ENCODE measurements around the gene RDH8.
"Not testable (repeated sequence)": the region's sequence is repeated elsewhere in the genome, so short reads cannot be mapped to it uniquely, and the experiment has no call there.

The RDH8 gene

DNA sequence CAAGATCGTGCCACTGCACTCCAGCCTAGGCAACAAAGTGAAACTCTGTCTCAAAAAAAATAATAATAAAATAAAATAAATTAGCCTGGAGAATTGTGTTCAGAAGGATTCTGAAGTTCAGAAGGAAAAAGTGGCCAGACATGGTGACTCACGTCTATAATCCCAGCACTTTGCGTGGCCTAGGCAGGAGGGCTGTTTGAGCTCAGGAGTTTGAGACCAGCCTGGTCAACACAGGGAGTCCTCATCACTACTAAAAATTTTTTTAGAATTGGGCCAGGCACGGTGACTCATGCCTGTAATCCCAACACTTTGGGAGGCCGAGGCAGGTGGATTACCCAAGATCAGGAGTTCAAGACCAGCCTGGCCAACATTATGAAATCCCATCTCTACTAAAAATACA lies 6.0 kb downstream of the RDH8 start:
- TF ChIP-seq EZH2 (IDR thresholded peaks at IDR 0.05): no peak
- no peak for TF ChIP-seq POLR2AphosphoS5 (IDR thresholded peaks at IDR 0.05; ENCODE audit: borderline replicate concordance, low read depth, low read length)
- TF ChIP-seq FOXP2 (optimal IDR thresholded peaks at IDR 0.05; ENCODE audit: control extremely low read depth, extremely low read length, insufficient read depth): no peak

GRCh38 chr19:10020851-10021250 lies 7.6 kb downstream of the RDH8 start:
- no peak overlapping the region for H3K27ac ChIP-seq
- H3K36me3 ChIP-seq (ENCODE audit: insufficient read depth, low read length): no peaks in the 10 kb centered on the region
- TF ChIP-seq EZH2 (IDR thresholded peaks at IDR 0.05): no peak
- TF ChIP-seq POLR2AphosphoS5 (IDR thresholded peaks at IDR 0.05; ENCODE audit: borderline replicate concordance, low read depth, low read length): no peak
- TF ChIP-seq FOXP2 (optimal IDR thresholded peaks at IDR 0.05; ENCODE audit: control extremely low read depth, extremely low read length, insufficient read depth): no peak
- H3K9ac ChIP-seq (ENCODE audit: insufficient read length): no peak overlapping the region
- DNase-seq (ENCODE audit: low read depth, low spot score): no peak
- no peak overlapping the region for H3K4me3 ChIP-seq
- no peaks in the 10 kb centered on the region for H3K9me3 ChIP-seq (ENCODE audit: low read depth, low read length)

More for the DNA sequence above, 6.0 kb downstream of the RDH8 start:
- no peak overlapping the region for H3K4me3 ChIP-seq
- H3K36me3 ChIP-seq (ENCODE audit: insufficient read depth, low read length): no peaks in the 10 kb centered on the region
- no peak for DNase-seq (ENCODE audit: low read depth, low spot score)
- H3K27ac ChIP-seq: no peak overlapping the region
- H3K9me3 ChIP-seq (ENCODE audit: low read depth, low read length): no peaks in the 10 kb centered on the region
- no peak overlapping the region for H3K9ac ChIP-seq (ENCODE audit: insufficient read length)

- TF ChIP-seq EZH2 (IDR thresholded peaks at IDR 0.05) (no peak), POLR2AphosphoS5 (IDR thresholded peaks at IDR 0.05; ENCODE audit: borderline replicate concordance, low read depth, low read length) (no peak), FOXP2 (optimal IDR thresholded peaks at IDR 0.05; ENCODE audit: control extremely low read depth, extremely low read length, insufficient read depth) (no peak)
- Histone ChIP-seq H3K9me3 (ENCODE audit: low read depth, low read length) (no peaks in the 10 kb centered on the region), H3K9ac (ENCODE audit: insufficient read length) (no peak overlapping the region), H3K27ac (no peak overlapping the region), H3K36me3 (ENCODE audit: insufficient read depth, low read length) (no peaks in the 10 kb centered on the region), H3K4me3 (no peak overlapping the region)
- DNase-seq (ENCODE audit: low read depth, low spot score): no peak
Observed at GRCh38 chr19:10021446-10021845, 8.2 kb downstream of the RDH8 start.

DNA sequence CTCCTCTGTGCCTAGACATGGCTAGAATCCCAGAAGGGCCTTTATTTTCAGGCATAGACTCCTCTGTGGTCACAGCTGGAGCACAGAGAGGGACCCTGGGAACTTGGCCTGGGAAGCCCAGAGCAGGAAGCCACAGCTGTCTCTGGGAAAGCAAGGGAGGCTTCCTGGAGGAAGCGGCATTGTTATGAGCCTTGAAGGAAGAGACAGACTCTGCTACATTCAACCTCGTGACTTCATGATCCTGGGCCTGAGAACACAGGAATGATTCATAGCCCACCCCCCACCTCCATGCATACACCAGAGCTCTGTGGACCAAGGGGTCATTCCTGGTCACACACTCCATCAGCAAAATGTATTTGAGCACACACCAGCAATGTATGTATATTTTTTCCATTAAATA lies 8.6 kb downstream of the RDH8 start:
- Histone ChIP-seq H3K9me3 (ENCODE audit: low read depth, low read length) (no peaks in the 10 kb centered on the region), H3K9ac (ENCODE audit: insufficient read length) (no peak overlapping the region), H3K27ac (no peak overlapping the region), H3K36me3 (ENCODE audit: insufficient read depth, low read length) (no peaks in the 10 kb centered on the region), H3K4me3 (no peak overlapping the region)
- TF ChIP-seq POLR2AphosphoS5 (IDR thresholded peaks at IDR 0.05; ENCODE audit: borderline replicate concordance, low read depth, low read length) (no peak), EZH2 (IDR thresholded peaks at IDR 0.05) (no peak), FOXP2 (optimal IDR thresholded peaks at IDR 0.05; ENCODE audit: control extremely low read depth, extremely low read length, insufficient read depth) (no peak)
- no peak for DNase-seq (ENCODE audit: low read depth, low spot score)

- H3K9me3 ChIP-seq (ENCODE audit: low read depth, low read length); DNase-seq (ENCODE audit: low read depth, low spot score); H3K4me3 ChIP-seq; H3K27ac ChIP-seq; H3K9ac ChIP-seq (ENCODE audit: insufficient read length); H3K36me3 ChIP-seq (ENCODE audit: insufficient read depth, low read length): not testable (repeated sequence)
Observed at GRCh38 chr19:10023096-10023495, 9.8 kb downstream of the RDH8 start.

- no peak overlapping the region for H3K4me3 ChIP-seq
- DNase-seq (ENCODE audit: low read depth, low spot score): no peak
- no peaks in the 10 kb centered on the region for H3K9me3 ChIP-seq (ENCODE audit: low read depth, low read length)
- no peaks in the 10 kb centered on the region for H3K36me3 ChIP-seq (ENCODE audit: insufficient read depth, low read length)
- no peak overlapping the region for H3K27ac ChIP-seq
- H3K9ac ChIP-seq (ENCODE audit: insufficient read length): no peak overlapping the region
- TF ChIP-seq FOXP2 (optimal IDR thresholded peaks at IDR 0.05; ENCODE audit: control extremely low read depth, extremely low read length, insufficient read depth) (no peak), POLR2AphosphoS5 (IDR thresholded peaks at IDR 0.05; ENCODE audit: borderline replicate concordance, low read depth, low read length) (no peak), EZH2 (IDR thresholded peaks at IDR 0.05) (no peak)
Observed at GRCh38 chr19:10026744-10027143, 13.5 kb downstream of the RDH8 start.

DNA sequence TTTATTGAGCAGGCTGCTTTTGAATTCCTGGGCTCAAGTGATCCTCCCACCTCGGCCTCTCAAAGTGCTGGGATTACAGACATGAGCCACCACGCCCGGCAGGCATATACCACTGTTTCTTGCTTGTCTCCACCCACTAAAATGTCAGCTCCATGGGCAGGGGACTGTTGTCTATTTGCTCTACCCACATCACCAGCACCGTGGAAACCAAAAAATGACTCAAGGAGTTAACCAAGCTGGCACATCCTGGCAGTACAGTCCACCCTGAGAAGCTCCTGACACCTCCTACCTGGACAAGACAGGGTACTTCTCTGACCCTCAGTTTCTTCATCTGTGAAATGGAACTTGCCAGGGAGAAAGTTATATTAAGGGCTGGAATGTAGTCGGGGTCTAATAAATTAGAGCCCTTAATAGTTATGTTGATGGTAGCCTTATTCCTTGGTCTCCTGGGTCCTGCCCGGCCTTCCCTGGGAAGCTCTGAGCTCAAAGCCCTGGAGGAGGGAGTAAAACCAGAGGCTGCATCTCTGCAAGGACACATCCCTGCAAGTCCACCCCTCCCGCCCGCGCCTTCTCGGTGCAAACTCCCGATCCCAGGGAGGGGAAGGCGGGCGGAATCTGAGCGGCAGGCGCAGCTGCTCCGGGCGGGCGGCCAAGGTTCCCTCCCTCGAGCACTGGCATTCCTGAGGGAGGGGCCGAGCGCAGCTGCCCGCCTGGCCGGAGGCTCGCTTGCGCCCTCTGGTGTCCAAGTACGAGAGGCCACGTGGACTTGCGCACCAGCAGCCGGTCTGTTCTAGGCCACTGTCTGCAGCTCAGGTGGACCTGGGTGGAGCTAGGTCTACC lies 14.1 kb downstream of the RDH8 start:
- no peaks in the 10 kb centered on the region for H3K36me3 ChIP-seq (ENCODE audit: insufficient read depth, low read length)
- TF ChIP-seq FOXP2 (optimal IDR thresholded peaks at IDR 0.05; ENCODE audit: control extremely low read depth, extremely low read length, insufficient read depth) (peak; percentile 13), POLR2AphosphoS5 (IDR thresholded peaks at IDR 0.05; ENCODE audit: borderline replicate concordance, low read depth, low read length) (peak; percentile 37; the same call in 1 of the 2 replicates), EZH2 (IDR thresholded peaks at IDR 0.05) (no peak)
- H3K27ac ChIP-seq: no peak overlapping the region
- H3K9me3 ChIP-seq (ENCODE audit: low read depth, low read length): no peaks in the 10 kb centered on the region
- no peak overlapping the region for H3K9ac ChIP-seq (ENCODE audit: insufficient read length)
- no peak for DNase-seq (ENCODE audit: low read depth, low spot score)
- peak overlapping the region; percentile 59 for H3K4me3 ChIP-seq

GRCh38 chr19:10033614-10034013 lies 20.3 kb downstream of the RDH8 start:
- TF ChIP-seq POLR2AphosphoS5 (IDR thresholded peaks at IDR 0.05; ENCODE audit: borderline replicate concordance, low read depth, low read length): no peak
- TF ChIP-seq EZH2 (IDR thresholded peaks at IDR 0.05): no peak
- TF ChIP-seq FOXP2 (optimal IDR thresholded peaks at IDR 0.05; ENCODE audit: control extremely low read depth, extremely low read length, insufficient read depth): no peak
- no peaks in the 10 kb centered on the region for H3K36me3 ChIP-seq (ENCODE audit: insufficient read depth, low read length)
- no peaks in the 10 kb centered on the region for H3K9me3 ChIP-seq (ENCODE audit: low read depth, low read length)
- H3K9ac ChIP-seq (ENCODE audit: insufficient read length): no peak overlapping the region
- H3K27ac ChIP-seq: no peak overlapping the region
- H3K4me3 ChIP-seq: no peak overlapping the region
- DNase-seq (ENCODE audit: low read depth, low spot score): no peak

- Histone ChIP-seq H3K4me3 (no peak overlapping the region), H3K9me3 (ENCODE audit: low read depth, low read length) (no peaks in the 10 kb centered on the region), H3K9ac (ENCODE audit: insufficient read length) (no peak overlapping the region), H3K27ac (no peak overlapping the region), H3K36me3 (ENCODE audit: insufficient read depth, low read length) (no peaks in the 10 kb centered on the region)
- no peak for DNase-seq (ENCODE audit: low read depth, low spot score)
- TF ChIP-seq FOXP2 (optimal IDR thresholded peaks at IDR 0.05; ENCODE audit: control extremely low read depth, extremely low read length, insufficient read depth): no peak
- no peak for TF ChIP-seq EZH2 (IDR thresholded peaks at IDR 0.05)
- no peak for TF ChIP-seq POLR2AphosphoS5 (IDR thresholded peaks at IDR 0.05; ENCODE audit: borderline replicate concordance, low read depth, low read length)
Observed at GRCh38 chr19:10036601-10037071, 23.4 kb downstream of the RDH8 start.

Measured in SK-N-MC (cell line).